CD14-positive monocyte (primary cell): ENCODE measurements around the gene CCDC7. TPM values are rescaled to one million over a fixed set of nuclear protein-coding genes. Genes with fewer than 3 reads are reported as not detected.
A peak's percentile ranks its signal among the peaks of the same experiment; 100 is the strongest.

ENCODE experiments used
- DNase-seq, 3 donors: peaks; one replicate each; pipeline ENCODE4 v3.0.0-alpha.2; 2011 to 2022
- H2AFZ ChIP-seq: 2 replicates; pipeline ENCODE4 v1.6.0; 2012; ENCODE audit warnings: mild to moderate bottlenecking, low read depth, low read length, inconsistent platforms; ENCODE audit not compliant: insufficient read depth, poor library complexity, severe bottlenecking
- H3K27ac ChIP-seq, 2 donors: 1 replicate in 1 of 2; 2 replicates in 1 of 2; pipeline ENCODE4 v1.5.1; 2012 to 2013; ENCODE audit warnings: low read length in 2 of 2, control low read depth in 1 of 2, inconsistent platforms in 1 of 2, low read depth in 1 of 2, mild to moderate bottlenecking in 1 of 2
- H3K27me3 ChIP-seq, 2 donors: one replicate each; pipeline versions ENCODE4 v1.6.0 to v1.6.1; 2011 to 2013; ENCODE audit warnings: low read length in 2 of 2; ENCODE audit not compliant: control insufficient read depth in 2 of 2, insufficient read depth in 2 of 2
- H3K36me3 ChIP-seq, 2 donors: replicated peaks in 1 of 2; 1 replicate in 1 of 2; 2 replicates in 1 of 2; pipeline versions ENCODE4 v1.5.1 to v1.6.1; 2012 to 2013; ENCODE audit warnings: low read length in 2 of 2, control low read depth in 1 of 2, inconsistent platforms in 1 of 2, mild to moderate bottlenecking in 1 of 2; ENCODE audit not compliant: insufficient read depth in 2 of 2, control insufficient read depth in 1 of 2
- H3K4me1 ChIP-seq, 2 donors: 1 replicate in 1 of 2; 2 replicates in 1 of 2; pipeline versions ENCODE4 v1.5.1 to v1.6.1; 2012 to 2013; ENCODE audit warnings: low read length in 2 of 2, control low read depth in 1 of 2, inconsistent platforms in 1 of 2, mild to moderate bottlenecking in 1 of 2, moderate library complexity in 1 of 2; ENCODE audit not compliant: insufficient read depth in 2 of 2, control insufficient read depth in 1 of 2
- H3K4me2 ChIP-seq: replicated peaks from 2 replicates; pipeline ENCODE3; 2012; ENCODE audit warnings: low read length, moderate library complexity, mild to moderate bottlenecking; ENCODE audit not compliant: poor library complexity, severe bottlenecking; ENCODE audit errors: extremely low read depth
- H3K4me3 ChIP-seq, 3 experiments: fragments of 200-600 bp in 1 of 3; sonication (generic) in 1 of 3; replicated peaks in 1 of 3; 1 replicate in 2 of 3; 2 replicates in 1 of 3; pipeline ENCODE4 v1.5.1; 2011 to 2013; ENCODE audit warnings: low read length in 3 of 3, mild to moderate bottlenecking in 3 of 3, control low read depth in 2 of 3, low read depth in 2 of 3, inconsistent platforms in 1 of 3, moderate library complexity in 1 of 3
- H3K79me2 ChIP-seq: 2 replicates; pipeline ENCODE4 v1.6.0; 2012; ENCODE audit warnings: mild to moderate bottlenecking, control low read depth, inconsistent platforms, low read length, moderate library complexity; ENCODE audit not compliant: insufficient read depth
- H3K9ac ChIP-seq: 2 replicates; pipeline ENCODE4 v1.6.0; 2017; ENCODE audit warnings: low read length, mild to moderate bottlenecking; ENCODE audit not compliant: insufficient read depth, poor library complexity, severe bottlenecking
- H3K9me3 ChIP-seq, 2 donors: replicated peaks in 1 of 2; 1 replicate in 1 of 2; 2 replicates in 1 of 2; pipeline versions ENCODE4 v1.5.1 to v1.6.1; 2012 to 2013; ENCODE audit warnings: low read length in 2 of 2, control low read depth in 1 of 2; ENCODE audit not compliant: control insufficient read depth in 1 of 2, insufficient read depth in 1 of 2
- H4K20me1 ChIP-seq: 2 replicates; pipeline ENCODE4 v1.6.0; 2012; ENCODE audit warnings: mild to moderate bottlenecking, low read length, control low read depth, moderate library complexity; ENCODE audit not compliant: insufficient read depth
- H3K27ac Mint-ChIP-seq, 7 donors: one replicate each; pipeline ENCODE4 v1.8.0; 2020; ENCODE audit warnings: mild to moderate bottlenecking in 7 of 7, mixed read lengths in 7 of 7, moderate library complexity in 6 of 7, inconsistent platforms in 2 of 7
- H3K27me3 Mint-ChIP-seq, 3 donors: one replicate each; pipeline ENCODE4 v1.8.0; 2021 to 2022; ENCODE audit warnings: low read depth in 3 of 3, mild to moderate bottlenecking in 3 of 3, mixed read lengths in 3 of 3, moderate library complexity in 3 of 3, inconsistent platforms in 1 of 3
- H3K36me3 Mint-ChIP-seq, 2 donors: one replicate each; pipeline ENCODE4 v1.8.0; 2020; ENCODE audit warnings: mixed read lengths in 2 of 2, inconsistent platforms in 1 of 2, mild to moderate bottlenecking in 1 of 2
- H3K4me1 Mint-ChIP-seq: one replicate; pipeline ENCODE4 v1.8.0; 2020; ENCODE audit warnings: mild to moderate bottlenecking, mixed read lengths
- H3K4me3 Mint-ChIP-seq, 2 donors: one replicate each; pipeline ENCODE4 v1.8.0; 2020; ENCODE audit warnings: mild to moderate bottlenecking in 2 of 2, mixed read lengths in 2 of 2, moderate library complexity in 1 of 2
- H3K9me3 Mint-ChIP-seq, 7 donors: one replicate each; pipeline ENCODE4 v1.8.0; 2020 to 2022; ENCODE audit warnings: mixed read lengths in 7 of 7, mild to moderate bottlenecking in 6 of 7, moderate library complexity in 6 of 7, inconsistent platforms in 2 of 7
- WGBS: methylation state at CpG from one replicate; pipeline ENCODE4 v1.1.5; 2013; ENCODE audit warnings: missing lambda C conversion rate; ENCODE audit not compliant: insufficient coverage; 5-methylcytosine and 5-hydroxymethylcytosine counted together
- intact Hi-C, 2 donors: fragments of 100-400 bp; cut with micrococcal nuclease; formaldehyde crosslinking; loops; one replicate each; pipeline versions ENCODE4 v1.15.0 to v1.15.1; 2023
- polyA plus RNA-seq, 3 donors: library from polyadenylated mRNA; depleted of rRNA in 1 of 3; unstranded in 2 of 3; stranded (reverse) in 1 of 3; fragments of 300-500 nt in 2 of 3; fragments of >200 nt in 1 of 3; fragmentation: Illumina TruSeq in 2 of 3; gene quantifications; 1 replicate in 2 of 3; 2 replicates in 1 of 3; pipeline ENCODE4 v1.2.3, GENCODE V29; 2012 to 2021
- TF ChIP-seq, protein P1 (sequence below): fragments of 200-600 bp; IDR thresholded peaks from one replicate; pipeline ENCODE4 v1.8.0; 2022; ENCODE audit warnings: antibody characterized with exemption, mild to moderate bottlenecking

Gene CCDC7
- polyA plus RNA-seq, 3 donors, result 1.3 to 2.3 (median 2.0) TPM

DNA sequence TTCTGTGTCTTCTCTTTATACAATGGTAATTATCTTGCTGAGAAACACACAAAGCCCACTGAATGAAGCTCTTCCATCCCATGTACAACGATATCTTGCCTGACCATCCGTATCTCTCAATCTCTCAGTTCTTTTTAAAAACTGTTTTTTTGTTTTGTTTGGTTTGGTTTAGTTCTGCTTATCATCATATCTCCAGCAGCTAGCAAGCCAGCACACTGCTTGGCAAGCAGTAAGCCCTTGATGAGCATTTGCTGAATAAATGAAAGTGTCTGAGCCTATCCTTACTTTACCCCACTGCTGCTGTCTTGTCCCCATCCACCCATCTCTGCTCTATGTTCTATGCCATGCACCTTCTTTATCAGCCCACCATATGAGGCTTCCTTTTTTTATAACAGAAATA is 477.9 kb downstream of the CCDC7 start:
- Histone ChIP-seq H2AFZ (no peak overlapping the region), H3K9me3 (no peaks in the 10 kb centered on the region), H3K27me3 (no peaks in the 10 kb centered on the region), H3K4me1 (no peaks in the 10 kb centered on the region), H3K4me2 (no peak overlapping the region), H3K4me3 (no peak overlapping the region), H3K79me2 (no peaks in the 10 kb centered on the region), H3K36me3 (peaks cover 96 to 99% of the 10 kb centered on the region in 2 donors), H3K9ac (no peak overlapping the region), H3K27ac (no peak overlapping the region), H4K20me1 (peaks cover 8% of the 10 kb centered on the region)
- H3K27ac Mint-ChIP-seq, result peak overlapping the region in 2 of 7 donors; percentile 17 to 32
- H3K36me3 Mint-ChIP-seq, result peaks cover 87 to 94% of the 10 kb centered on the region in 2 donors
- DNase-seq, result no peak
- WGBS, result no CpG with 5 or more reads among the region's 2 CpGs
- TF ChIP-seq, protein P1, sequence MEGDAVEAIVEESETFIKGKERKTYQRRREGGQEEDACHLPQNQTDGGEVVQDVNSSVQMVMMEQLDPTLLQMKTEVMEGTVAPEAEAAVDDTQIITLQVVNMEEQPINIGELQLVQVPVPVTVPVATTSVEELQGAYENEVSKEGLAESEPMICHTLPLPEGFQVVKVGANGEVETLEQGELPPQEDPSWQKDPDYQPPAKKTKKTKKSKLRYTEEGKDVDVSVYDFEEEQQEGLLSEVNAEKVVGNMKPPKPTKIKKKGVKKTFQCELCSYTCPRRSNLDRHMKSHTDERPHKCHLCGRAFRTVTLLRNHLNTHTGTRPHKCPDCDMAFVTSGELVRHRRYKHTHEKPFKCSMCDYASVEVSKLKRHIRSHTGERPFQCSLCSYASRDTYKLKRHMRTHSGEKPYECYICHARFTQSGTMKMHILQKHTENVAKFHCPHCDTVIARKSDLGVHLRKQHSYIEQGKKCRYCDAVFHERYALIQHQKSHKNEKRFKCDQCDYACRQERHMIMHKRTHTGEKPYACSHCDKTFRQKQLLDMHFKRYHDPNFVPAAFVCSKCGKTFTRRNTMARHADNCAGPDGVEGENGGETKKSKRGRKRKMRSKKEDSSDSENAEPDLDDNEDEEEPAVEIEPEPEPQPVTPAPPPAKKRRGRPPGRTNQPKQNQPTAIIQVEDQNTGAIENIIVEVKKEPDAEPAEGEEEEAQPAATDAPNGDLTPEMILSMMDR, result no peak
- no peaks in the 10 kb centered on the region for H3K27me3 Mint-ChIP-seq
- intact Hi-C loops, result no loop called here
- peaks cover 0 to 3% (median 0%) of the 10 kb centered on the region in 7 donors for H3K9me3 Mint-ChIP-seq
- no peaks in the 10 kb centered on the region for H3K4me1 Mint-ChIP-seq
- no peak overlapping the region for H3K4me3 Mint-ChIP-seq

Other genes starting within 250 kb of the CCDC7 start
- gene EPC1, start 99.0 kb upstream of the CCDC7 start, polyA plus RNA-seq, result 10 to 100 TPM; 28.3 to 60.8 (median 31.0) TPM